CD4-positive, alpha-beta T cell treated with Interleukin-17A for 1 hour (primary cell): ENCODE measurements around the gene ANAPC1.
"Not testable (repeated sequence)": the region's sequence is repeated elsewhere in the genome, so short reads cannot be mapped to it uniquely, and the experiment has no call there.

Source experiments
- DNase-seq: peaks from one replicate; pipeline ENCODE4 v3.0.0-alpha.2; 2020

Gene ANAPC1

GRCh38 chr2:111905475-111905869 lies 21.5 kb upstream of the ANAPC1 start:
- DNase-seq, result not testable (repeated sequence)

- no peak for DNase-seq
Measured at GRCh38 chr2:111904726-111905474, 20.9 kb upstream of the ANAPC1 start.

GRCh38 chr2:111903930-111904439 lies 20.0 kb upstream of the ANAPC1 start:
- no peak for DNase-seq

- no peak for DNase-seq
Measured at GRCh38 chr2:111903516-111903915, 19.5 kb upstream of the ANAPC1 start.

GRCh38 chr2:111900859-111901258 lies 16.9 kb upstream of the ANAPC1 start:
- no peak for DNase-seq

GRCh38 chr2:111898703-111899514 lies 14.9 kb upstream of the ANAPC1 start:
- DNase-seq, result peak; percentile 3

GRCh38 chr2:111897924-111898702 lies 14.1 kb upstream of the ANAPC1 start, which contains the start of gene MERTK:
TSS of gene MERTK (plus strand) at chr2:111898607. CDS start at chr2:111898736, 129 bp downstream.
- peak; percentile 31 for DNase-seq

- no peak for DNase-seq
Measured at GRCh38 chr2:111897630-111897923, 13.6 kb upstream of the ANAPC1 start.

- DNase-seq, result no peak
Measured at GRCh38 chr2:111896576-111896975, 12.6 kb upstream of the ANAPC1 start.

- no peak for DNase-seq
Measured at GRCh38 chr2:111896024-111896423, 12.0 kb upstream of the ANAPC1 start.

- DNase-seq, result no peak
Measured at GRCh38 chr2:111884592-111884964, 585 bp upstream of the ANAPC1 start.

GRCh38 chr2:111872806-111873205 lies 11.2 kb downstream of the ANAPC1 start:
- DNase-seq, result not testable (repeated sequence)

GRCh38 chr2:111865124-111865523 lies 18.9 kb downstream of the ANAPC1 start:
- not testable (repeated sequence) for DNase-seq

- DNase-seq, result not testable (repeated sequence)
Measured at GRCh38 chr2:111860005-111860404, 24.0 kb downstream of the ANAPC1 start.

- DNase-seq, result not testable (repeated sequence)
Measured at GRCh38 chr2:111852544-111852943, 31.4 kb downstream of the ANAPC1 start.

GRCh38 chr2:111850646-111851045 lies 33.3 kb downstream of the ANAPC1 start:
- DNase-seq, result peak; percentile 27

- not testable (repeated sequence) for DNase-seq
Measured at GRCh38 chr2:111839625-111840282, 44.2 kb downstream of the ANAPC1 start.

- not testable (repeated sequence) for DNase-seq
Measured at GRCh38 chr2:111838992-111839391, 45.0 kb downstream of the ANAPC1 start.

GRCh38 chr2:111834221-111834620 lies 49.8 kb downstream of the ANAPC1 start:
- not testable (repeated sequence) for DNase-seq

GRCh38 chr2:111830479-111830878 lies 53.5 kb downstream of the ANAPC1 start:
- not testable (repeated sequence) for DNase-seq

- not testable (repeated sequence) for DNase-seq
Measured at GRCh38 chr2:111828217-111828766, 55.7 kb downstream of the ANAPC1 start.

- not testable (repeated sequence) for DNase-seq
Measured at GRCh38 chr2:111812970-111813622, 70.9 kb downstream of the ANAPC1 start.
